HG03196 (cell line): Measurements from ENCODE around the gene SIVA1.

Experiments
- ATAC-seq: cut with Tn5 transposase; IDR thresholded peaks from one replicate; pipeline ENCODE4 v1.9.1; 2021; ENCODE audit not compliant: unreplicated experiment

SIVA1 gene

GRCh38 chr14:104795781-104796686, 43.1 kb downstream of the SIVA1 start:
- ATAC-seq: no peak

DNA sequence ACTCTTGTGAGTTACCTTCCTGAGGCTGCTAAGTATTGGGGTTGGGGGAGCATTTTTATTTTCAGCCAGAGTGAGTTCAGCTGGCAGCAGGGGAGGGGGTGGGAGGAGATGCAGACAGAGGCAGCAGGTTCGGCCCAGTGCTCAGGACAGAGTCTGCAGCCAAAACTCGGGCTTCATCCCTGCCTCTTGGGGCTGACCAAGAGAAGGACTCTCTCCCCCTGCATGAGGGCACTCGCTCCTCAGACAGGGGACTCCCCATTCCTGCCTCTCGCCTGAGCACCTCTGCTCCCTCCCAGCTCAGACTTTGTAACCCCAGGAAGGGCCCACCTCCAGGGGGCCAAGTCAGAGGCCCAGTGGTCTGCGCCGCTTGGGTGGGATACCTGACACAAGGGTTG, 43.7 kb downstream of the SIVA1 start:
- ATAC-seq: no peak

DNA sequence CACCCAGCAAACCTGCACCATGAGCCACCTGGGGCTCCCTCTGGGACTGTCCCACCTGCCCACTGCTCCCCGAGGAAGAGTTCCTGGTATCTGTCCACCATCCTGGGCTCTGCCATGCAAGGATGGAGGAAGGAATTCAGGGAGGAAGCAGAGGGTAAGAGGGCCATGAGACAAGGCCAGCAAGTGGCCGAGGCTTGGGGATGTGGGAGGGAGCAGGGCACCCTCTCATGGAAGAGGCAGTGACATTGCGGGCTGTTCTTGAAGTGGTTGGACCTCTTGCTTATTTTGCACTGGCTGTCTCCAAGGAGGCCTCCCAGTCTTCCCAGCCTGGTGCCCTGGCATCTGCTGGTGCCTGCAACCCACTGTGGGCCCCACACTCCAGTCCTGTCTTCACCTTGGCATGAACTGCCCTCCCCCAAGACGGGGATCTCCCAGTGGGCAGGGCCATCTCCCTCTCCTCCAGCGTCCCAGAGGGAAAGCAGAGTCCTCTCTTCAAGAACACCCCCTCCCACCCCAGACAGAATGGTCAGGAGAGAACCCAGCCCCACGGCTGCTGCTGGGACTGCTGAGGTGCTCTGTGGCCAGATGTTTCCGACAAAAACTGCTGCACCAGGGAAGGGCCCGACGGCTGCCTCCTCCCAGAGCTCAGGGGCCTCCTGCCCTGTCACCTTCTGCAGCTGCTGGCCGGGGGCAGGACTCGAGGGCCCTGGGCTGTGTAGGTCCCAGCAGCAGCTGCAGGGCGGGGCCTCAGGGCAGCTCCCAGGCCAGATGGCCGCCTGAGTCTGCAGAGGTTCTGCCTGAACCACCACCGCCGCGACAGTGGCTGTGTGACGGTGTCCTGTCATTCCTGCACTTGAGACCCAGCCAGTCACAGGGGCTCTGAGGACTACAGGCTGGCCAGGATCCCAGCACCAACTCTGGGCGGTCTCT, 44.4 kb downstream of the SIVA1 start:
- ATAC-seq: no peak

GRCh38 chr14:104798300-104799243, 45.6 kb downstream of the SIVA1 start:
- ATAC-seq: no peak

DNA sequence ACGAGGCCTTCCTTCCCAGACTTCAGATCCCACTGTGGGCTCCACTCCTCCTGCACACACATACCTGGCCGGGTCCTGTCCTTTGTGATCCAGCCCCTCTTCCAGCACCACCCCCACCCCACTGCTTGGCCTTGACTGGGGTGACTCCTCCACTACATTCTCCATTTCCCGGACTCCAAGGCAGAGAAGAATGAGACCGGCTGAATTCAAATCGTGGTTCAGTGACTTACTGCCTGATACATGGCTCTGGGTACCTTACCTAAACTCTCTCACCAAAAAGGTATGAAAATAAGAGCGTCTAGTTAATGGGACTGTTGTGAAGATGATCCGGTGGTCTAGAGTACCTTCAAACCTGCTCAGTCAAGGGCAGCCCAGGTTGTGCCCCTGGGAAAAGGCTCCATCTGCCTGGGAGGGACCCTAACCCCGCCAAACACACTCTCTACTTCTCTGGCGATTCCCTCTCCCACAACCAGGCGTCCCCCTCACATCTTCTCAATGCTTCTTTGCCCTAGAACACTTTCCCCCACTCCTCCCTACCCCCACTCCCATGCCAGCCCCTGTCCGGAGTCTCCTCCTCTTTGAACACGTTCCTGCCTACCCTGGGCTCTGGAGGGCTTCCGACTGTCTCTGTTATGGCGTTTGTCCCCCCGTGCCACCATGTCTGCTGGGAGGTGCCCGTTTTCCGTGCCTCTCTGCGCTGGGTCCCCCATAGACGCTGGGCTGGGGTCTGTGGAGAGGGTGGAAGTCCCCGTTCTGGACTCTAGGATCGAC, 46.5 kb downstream of the SIVA1 start:
- no peak for ATAC-seq

DNA sequence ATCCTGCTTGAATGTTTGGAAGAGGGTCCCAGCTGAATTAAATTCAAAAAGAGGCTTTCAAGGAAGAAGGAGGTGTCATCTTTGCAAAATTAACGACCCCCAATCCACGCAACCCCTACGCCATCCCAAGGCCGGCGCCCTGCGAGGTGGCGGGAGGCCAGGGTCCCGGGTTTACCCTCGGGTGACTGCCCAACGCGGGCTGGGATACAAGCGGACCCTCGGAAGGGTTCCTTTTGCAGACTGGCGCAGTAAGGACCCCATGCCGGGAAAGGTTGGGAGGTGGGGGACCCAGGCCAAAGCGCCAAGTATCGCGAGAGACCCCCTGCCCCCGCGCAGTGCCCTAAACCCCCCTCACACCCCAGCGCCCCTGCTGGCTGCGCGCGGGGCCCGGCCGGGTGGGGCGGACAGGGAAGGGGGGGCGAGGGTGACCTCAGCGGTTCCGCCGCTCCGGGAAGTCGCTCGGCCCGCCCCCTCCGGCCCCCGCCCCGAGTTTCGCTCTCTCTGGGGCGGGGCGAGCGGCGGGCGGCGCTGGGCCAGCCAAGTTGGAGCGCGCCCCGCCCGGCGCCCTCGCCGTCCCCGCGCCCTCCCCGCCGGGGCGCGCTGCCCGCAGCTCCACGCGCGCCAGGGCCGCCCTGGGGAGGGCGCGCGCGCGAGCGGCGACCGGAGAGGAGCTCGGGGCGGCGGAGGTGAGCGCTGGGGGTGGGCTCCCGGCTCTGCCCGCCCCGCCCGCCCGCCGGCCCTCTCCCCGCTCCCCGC, 47.2 kb downstream of the SIVA1 start:
- ATAC-seq: peak; percentile 45

DNA sequence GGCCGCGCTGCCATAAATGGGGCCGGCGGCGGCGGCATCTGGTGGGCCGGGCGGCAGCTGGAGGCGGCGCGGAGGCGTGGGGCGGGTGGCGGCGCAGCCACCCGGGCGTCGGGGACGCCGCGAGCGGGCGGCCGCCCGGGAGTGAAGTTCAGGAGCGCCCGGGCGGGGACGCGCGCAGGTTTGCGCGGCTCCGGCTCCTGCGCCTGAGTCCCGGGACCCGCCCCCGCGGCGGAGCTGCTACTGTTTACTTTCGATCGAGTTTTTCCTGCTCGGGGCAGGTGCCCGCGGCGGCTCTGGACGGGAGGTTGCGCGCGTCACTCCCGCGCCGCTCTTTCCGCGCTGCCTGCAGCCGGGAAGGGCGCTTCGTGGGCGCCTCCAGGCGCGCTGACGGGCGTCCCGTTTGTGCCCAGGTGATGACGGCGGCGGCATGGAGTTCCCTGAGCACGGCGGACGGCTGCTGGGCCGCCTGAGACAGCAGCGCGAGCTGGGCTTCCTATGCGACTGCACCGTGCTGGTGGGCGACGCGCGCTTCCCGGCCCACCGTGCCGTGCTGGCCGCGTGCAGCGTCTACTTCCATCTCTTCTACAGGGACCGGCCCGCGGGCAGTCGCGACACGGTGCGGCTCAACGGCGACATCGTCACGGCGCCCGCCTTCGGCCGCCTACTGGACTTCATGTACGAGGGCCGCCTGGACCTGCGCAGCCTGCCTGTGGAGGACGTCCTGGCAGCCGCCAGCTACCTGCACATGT, 48.0 kb downstream of the SIVA1 start, which contains the start of gene ZBTB42:
ZBTB42 (plus strand) TSS at position 331 of the 749 bp plus-strand sequence; CDS start at position 428, 97 bp downstream.
- ATAC-seq: peak; percentile 33

GRCh38 chr14:104801520-104802393, 48.8 kb downstream of the SIVA1 start:
- ATAC-seq: no peak

DNA sequence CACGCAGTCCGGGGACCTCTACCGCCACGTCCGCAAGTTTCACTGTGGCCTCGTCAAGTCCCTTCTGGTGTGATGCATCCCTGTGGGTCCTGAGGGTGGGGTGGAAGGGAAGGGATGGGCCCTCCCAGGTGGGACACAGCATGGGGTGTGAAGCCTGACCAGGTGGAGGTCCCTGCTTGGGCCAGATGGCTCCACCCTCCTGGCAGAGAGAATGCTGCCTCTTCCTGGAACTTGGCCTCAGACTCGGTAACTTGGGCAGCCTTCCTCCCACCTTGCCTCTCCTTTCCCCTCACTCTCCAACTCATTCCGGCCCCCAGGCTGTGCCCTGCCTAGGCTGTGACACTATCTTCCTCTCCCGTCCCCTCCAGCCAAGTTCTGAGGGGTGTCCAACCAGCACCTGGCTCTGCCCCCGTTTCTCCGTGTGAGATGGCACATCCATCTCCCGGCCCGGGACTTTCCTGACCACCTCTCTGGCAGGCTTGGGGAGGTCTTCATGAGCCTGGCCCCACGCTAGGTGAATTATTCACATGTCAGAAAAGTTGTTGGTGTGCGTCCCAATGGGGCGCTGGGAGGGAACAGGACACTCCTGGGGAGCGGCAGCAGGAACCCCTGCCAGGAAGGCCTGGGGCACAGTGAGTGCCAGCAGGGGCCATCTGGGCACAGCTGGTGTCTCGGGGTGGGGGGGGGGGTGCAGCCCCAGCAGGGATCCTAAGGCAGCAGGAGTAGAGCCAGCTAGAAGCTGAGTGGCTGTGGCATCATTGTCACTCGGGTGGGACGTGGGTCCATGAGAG, 49.6 kb downstream of the SIVA1 start:
- no peak for ATAC-seq

GRCh38 chr14:104803280-104803911, 50.4 kb downstream of the SIVA1 start:
- no peak for ATAC-seq

GRCh38 chr14:104803912-104804410, 51.0 kb downstream of the SIVA1 start:
- no peak for ATAC-seq

DNA sequence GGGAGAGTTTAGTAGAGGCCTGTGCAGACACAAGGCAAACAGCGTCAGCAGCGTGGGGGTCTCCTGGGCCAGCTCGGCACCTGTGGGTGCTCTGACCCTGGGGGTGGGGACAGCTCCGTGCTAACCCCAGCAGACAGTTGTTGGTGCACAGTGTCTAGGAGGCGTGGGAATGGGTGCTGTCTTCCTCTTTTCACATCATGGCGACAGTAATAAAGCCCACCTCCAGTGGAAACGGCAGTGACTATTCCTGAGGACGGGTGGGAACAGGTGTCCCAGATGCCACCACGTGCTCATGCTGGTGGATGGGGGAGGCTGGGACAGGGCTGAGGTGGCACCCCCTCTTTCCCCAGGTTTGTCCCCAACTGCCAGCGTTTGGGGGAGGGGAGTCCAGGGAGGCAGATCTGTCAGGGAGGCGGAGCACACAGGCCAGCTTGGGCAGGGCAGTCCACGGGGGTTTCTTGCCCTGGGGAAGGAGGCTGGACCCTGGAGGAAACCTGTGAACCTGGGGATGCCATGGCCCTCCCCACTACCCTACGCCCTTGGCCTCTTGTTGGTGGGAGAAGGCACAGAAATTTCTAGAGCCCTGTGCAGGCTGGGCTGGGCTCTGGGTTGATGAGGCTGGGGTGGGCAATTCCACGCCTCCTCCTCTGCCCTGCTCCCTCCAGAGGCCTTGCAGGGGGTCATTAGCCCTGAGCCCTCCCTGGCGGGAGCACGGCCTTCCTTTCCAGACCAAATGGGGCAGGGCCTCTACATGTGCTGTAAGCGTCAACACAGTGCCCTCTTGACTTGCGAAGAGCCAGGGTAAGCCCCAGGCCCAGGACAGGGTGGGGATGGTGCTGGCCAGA, 51.8 kb downstream of the SIVA1 start:
- ATAC-seq: no peak

- no peak for ATAC-seq
These were observed 52.4 kb downstream of the SIVA1 start for GRCh38 chr14:104805326-104805678.

GRCh38 chr14:104805941-104806624, 53.1 kb downstream of the SIVA1 start:
- ATAC-seq: no peak
